ENCODE results near the gene CFAP45. TPM values are rescaled to one million over a fixed set of nuclear protein-coding genes. Genes with fewer than 3 reads are reported as not detected.
"Not testable (repeated sequence)": the region's sequence is repeated elsewhere in the genome, so short reads cannot be mapped to it uniquely, and the experiment has no call there.

The CFAP45 gene
- total RNA-seq, 1 donor from 2014 or later, result 1.5 TPM

DNA sequence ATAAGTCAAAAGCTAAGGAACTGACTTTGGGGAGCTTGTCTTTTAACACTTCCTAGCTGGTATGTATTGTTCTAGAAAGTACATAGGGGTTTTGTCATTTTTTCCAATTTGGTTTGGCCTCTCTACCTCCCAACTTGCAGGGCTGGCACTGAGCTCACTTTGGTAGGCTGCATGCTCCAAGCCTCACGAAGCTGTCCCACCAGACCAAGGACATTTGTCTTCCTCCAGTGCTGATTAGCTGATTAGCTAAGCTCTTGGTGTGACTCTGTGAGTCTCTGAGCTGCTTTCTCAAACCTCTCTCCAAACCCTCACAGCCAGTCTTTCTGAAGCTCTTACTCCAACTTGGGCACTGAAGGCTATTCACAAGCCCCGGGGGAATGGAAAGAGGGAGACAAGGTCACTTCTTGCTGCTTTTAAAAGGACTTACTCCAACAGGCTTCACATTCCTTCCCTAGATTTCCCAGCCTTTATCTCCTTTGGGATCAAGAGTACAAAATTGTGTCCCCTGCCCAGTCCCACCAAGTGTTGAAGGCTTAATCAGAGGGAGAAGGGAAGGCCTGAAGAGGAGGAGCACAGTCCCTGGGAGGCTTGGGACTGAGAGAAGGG, 893 bp upstream of the CFAP45 start:
- peaks cover 4% of the 10 kb centered on the region for H3K27me3 Mint-ChIP-seq (ENCODE audit: low read depth)
- no peaks in the 10 kb centered on the region for H3K36me3 Mint-ChIP-seq (ENCODE audit: low read depth)
- no peak overlapping the region for H3K27ac Mint-ChIP-seq
- intact Hi-C loops (cut with micrococcal nuclease), result no loop called here
- H3K4me1 Mint-ChIP-seq (ENCODE audit: low read depth), result peaks cover 4% of the 10 kb centered on the region
- no peak for DNase-seq (ENCODE audit: low spot score)
- no peak overlapping the region for H3K4me3 Mint-ChIP-seq (ENCODE audit: low read depth)
- peaks cover 5% of the 10 kb centered on the region for H3K9me3 Mint-ChIP-seq

DNA sequence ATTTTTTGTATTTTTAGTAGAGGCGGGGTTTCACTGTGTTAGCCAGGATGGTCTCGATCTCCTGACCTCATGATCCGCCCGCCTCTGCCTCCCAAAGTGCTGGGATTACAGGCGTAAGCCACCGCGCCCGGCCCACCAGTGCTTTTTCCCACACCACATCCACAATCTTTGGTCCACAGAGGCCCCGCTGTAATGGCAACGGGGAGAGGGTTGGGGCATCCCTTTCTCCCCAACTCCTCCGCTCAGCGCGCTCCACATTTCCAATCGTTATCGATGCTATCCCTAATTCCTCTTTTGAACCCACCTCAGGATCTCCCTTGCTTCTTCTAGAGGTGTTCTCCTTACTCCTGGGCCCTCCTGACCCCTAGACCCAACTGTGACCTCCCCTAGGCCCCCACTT, 331 bp downstream of the CFAP45 start:
- H3K4me3 Mint-ChIP-seq (ENCODE audit: low read depth); H3K9me3 Mint-ChIP-seq; H3K27ac Mint-ChIP-seq; intact Hi-C loops (cut with micrococcal nuclease); H3K36me3 Mint-ChIP-seq (ENCODE audit: low read depth); H3K27me3 Mint-ChIP-seq (ENCODE audit: low read depth); H3K4me1 Mint-ChIP-seq (ENCODE audit: low read depth); DNase-seq (ENCODE audit: low spot score): not testable (repeated sequence)

DNA sequence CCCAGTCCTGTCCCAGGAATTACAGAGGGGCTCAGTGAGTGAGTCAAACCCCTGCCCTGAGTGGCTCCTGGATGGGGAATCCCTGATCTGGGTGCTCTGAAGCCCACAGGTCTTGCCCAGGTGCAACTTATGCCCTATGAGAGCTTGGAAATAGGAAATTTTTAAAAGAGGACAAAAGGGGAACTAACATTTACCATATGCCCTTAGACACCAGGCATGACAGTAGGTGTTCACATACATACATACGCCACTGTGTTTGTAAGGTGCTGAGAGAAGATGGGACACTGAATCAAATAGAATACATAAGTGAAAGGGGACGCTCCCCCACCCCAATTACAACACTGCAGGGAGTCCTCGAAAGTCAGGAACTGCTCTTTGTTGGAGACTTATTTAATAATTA, 1.4 kb downstream of the CFAP45 start:
- no peak for DNase-seq (ENCODE audit: low spot score)
- peaks cover 1% of the 10 kb centered on the region for H3K9me3 Mint-ChIP-seq
- peaks cover 11% of the 10 kb centered on the region for H3K27me3 Mint-ChIP-seq (ENCODE audit: low read depth)
- intact Hi-C loops (cut with micrococcal nuclease), result no loop called here
- H3K4me3 Mint-ChIP-seq (ENCODE audit: low read depth), result no peak overlapping the region
- no peak overlapping the region for H3K27ac Mint-ChIP-seq
- peaks cover 4% of the 10 kb centered on the region for H3K4me1 Mint-ChIP-seq (ENCODE audit: low read depth)
- no peaks in the 10 kb centered on the region for H3K36me3 Mint-ChIP-seq (ENCODE audit: low read depth)

DNA sequence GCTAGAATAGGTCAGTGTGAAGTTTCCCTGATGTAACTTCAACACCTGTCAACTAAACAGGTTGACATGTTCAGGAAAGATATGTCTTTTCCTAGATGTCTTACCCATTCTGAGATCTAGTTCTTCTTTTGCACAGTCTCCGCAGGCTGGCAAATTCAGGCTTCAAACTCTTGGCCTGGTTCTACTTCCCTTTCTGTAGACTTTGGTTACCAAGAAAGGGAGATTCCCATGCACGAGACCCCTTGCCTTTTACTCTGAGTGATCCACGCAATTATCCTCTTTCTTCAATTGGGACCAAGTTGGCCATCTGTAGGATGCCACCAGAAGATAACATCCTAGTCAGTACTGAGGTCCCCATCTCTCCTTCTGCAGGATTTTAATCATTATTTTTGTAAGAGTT, 2.0 kb downstream of the CFAP45 start:
- no peaks in the 10 kb centered on the region for H3K9me3 Mint-ChIP-seq

DNA sequence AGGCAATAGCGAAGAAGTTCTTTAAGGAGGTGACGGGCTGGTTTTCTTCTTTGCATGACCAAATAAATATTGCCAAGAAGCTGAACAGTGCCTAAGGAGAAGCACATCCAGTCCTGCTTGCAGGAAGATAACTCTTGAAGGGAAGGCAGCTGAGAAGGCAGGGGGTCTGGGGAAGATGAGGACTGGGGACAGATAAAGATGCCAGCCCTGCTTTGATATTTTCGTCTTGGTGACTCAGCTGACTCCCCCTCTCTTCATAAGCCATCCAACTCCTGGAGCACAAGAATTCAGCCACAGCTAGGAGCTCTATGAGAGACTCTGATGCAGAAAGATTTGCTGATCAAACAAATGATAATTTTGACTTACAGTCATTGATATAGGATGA, 3.4 kb downstream of the CFAP45 start:
- intact Hi-C loops (cut with micrococcal nuclease), result no loop called here
- H3K27ac Mint-ChIP-seq, result no peak overlapping the region
- no peak overlapping the region for H3K4me3 Mint-ChIP-seq (ENCODE audit: low read depth)

More for the DNA sequence above, 2.0 kb downstream of the CFAP45 start:
- H3K27ac Mint-ChIP-seq, result no peak overlapping the region
- intact Hi-C loops (cut with micrococcal nuclease), result no loop called here
- H3K4me3 Mint-ChIP-seq (ENCODE audit: low read depth), result no peak overlapping the region
- peaks cover 4% of the 10 kb centered on the region for H3K4me1 Mint-ChIP-seq (ENCODE audit: low read depth)
- no peaks in the 10 kb centered on the region for H3K36me3 Mint-ChIP-seq (ENCODE audit: low read depth)
- peaks cover 15% of the 10 kb centered on the region for H3K27me3 Mint-ChIP-seq (ENCODE audit: low read depth)
- DNase-seq (ENCODE audit: low spot score), result no peak

DNA sequence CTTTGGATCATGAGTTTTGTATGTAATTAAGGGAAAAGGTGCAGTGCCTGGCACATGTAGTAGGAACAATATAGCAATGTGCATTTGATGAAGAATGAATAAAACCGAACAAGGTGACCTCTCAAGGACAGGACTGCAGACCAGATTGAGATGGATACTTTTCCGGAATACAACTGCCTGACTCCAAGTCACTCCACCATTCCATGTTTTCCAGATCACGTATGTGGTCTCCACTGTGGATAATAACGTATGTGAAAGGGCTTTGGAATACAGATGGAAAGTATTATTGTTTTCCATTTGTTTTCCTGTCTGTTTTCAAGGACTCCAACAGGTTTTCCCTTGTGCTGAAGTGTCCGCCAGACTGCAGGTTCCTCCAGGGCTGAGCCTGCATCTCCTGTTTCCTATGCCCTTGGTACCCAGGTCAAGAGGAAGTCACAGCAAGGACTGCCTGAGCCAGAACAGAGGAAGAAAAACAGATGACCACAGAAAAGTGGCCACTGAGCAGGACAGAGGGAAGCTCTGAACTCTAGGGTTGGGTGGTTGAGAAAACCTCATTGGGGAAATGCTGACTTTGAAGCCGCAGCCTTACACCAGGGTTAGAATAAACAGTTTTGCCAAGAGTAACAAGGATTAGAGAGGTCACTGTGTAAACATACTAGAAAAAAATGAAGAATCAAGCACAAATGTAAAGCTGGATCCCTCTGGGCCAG, 4.0 kb downstream of the CFAP45 start:
- DNase-seq (ENCODE audit: low spot score), result no peak
- intact Hi-C loops (cut with micrococcal nuclease), result no loop called here
- Mint-ChIP-seq H3K27me3 (ENCODE audit: low read depth) (peaks cover 15% of the 10 kb centered on the region), H3K27ac (no peak overlapping the region), H3K4me3 (ENCODE audit: low read depth) (no peak overlapping the region), H3K4me1 (ENCODE audit: low read depth) (peaks cover 8% of the 10 kb centered on the region), H3K9me3 (no peaks in the 10 kb centered on the region), H3K36me3 (ENCODE audit: low read depth) (no peaks in the 10 kb centered on the region)

More for the DNA sequence above, 3.4 kb downstream of the CFAP45 start:
- no peaks in the 10 kb centered on the region for H3K36me3 Mint-ChIP-seq (ENCODE audit: low read depth)
- H3K9me3 Mint-ChIP-seq, result no peaks in the 10 kb centered on the region
- peaks cover 15% of the 10 kb centered on the region for H3K27me3 Mint-ChIP-seq (ENCODE audit: low read depth)
- H3K4me1 Mint-ChIP-seq (ENCODE audit: low read depth), result peaks cover 6% of the 10 kb centered on the region
- DNase-seq (ENCODE audit: low spot score), result no peak

DNA sequence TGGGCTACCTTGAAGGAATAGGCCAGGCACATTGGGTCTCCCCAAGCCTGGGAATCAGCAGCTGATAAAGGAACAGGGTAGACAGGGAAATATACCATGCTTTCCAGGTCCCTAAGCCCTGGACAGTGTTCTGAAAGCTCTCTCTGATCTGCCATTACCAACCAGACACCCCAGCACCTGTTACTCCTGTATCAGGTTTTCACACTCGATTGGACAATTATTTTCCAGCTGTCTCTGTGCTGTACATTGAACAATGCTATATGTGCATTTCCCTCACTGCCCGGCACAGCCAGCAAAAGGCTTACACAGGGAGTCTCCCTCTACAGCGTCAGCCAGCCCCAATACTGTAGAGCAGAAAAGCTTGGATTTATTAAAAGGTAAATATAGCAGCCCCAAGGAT, 4.7 kb downstream of the CFAP45 start:
- Mint-ChIP-seq H3K36me3 (ENCODE audit: low read depth) (no peaks in the 10 kb centered on the region), H3K27ac (no peak overlapping the region), H3K4me3 (ENCODE audit: low read depth) (no peak overlapping the region), H3K4me1 (ENCODE audit: low read depth) (peaks cover 7% of the 10 kb centered on the region), H3K27me3 (ENCODE audit: low read depth) (peaks cover 15% of the 10 kb centered on the region), H3K9me3 (no peaks in the 10 kb centered on the region)
- no peak for DNase-seq (ENCODE audit: low spot score)
- intact Hi-C loops (cut with micrococcal nuclease), result no loop called here

DNA sequence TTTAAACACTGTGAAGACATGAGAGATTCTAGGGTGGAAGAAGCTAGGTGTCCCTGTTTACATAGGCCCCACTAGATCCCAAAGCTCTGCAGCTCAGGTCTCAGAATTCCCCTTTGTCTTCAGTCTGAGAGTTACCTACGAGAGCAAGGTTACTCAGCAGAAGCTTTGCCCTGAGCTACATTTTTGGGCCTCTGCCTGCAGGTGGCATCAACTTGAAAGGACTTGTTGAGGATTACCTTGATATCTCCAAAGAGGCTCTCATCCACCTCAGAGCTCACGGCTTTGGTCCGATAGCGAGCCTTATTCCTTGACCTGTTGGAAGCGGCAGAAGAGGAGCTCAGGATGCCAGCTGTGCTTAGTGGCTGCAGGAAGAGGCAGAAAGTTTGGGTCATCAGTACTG, 7.0 kb downstream of the CFAP45 start:
- Mint-ChIP-seq H3K27ac (no peak overlapping the region), H3K27me3 (ENCODE audit: low read depth) (peaks cover 15% of the 10 kb centered on the region), H3K4me1 (ENCODE audit: low read depth) (peaks cover 11% of the 10 kb centered on the region), H3K36me3 (ENCODE audit: low read depth) (no peaks in the 10 kb centered on the region), H3K4me3 (ENCODE audit: low read depth) (no peak overlapping the region), H3K9me3 (no peaks in the 10 kb centered on the region)
- intact Hi-C loops (cut with micrococcal nuclease), result loop anchor here (5.0 kb wide), 1 partner anchor 41 kb away; no protein-coding TSS in a partner anchor
- no peak for DNase-seq (ENCODE audit: low spot score)

DNA sequence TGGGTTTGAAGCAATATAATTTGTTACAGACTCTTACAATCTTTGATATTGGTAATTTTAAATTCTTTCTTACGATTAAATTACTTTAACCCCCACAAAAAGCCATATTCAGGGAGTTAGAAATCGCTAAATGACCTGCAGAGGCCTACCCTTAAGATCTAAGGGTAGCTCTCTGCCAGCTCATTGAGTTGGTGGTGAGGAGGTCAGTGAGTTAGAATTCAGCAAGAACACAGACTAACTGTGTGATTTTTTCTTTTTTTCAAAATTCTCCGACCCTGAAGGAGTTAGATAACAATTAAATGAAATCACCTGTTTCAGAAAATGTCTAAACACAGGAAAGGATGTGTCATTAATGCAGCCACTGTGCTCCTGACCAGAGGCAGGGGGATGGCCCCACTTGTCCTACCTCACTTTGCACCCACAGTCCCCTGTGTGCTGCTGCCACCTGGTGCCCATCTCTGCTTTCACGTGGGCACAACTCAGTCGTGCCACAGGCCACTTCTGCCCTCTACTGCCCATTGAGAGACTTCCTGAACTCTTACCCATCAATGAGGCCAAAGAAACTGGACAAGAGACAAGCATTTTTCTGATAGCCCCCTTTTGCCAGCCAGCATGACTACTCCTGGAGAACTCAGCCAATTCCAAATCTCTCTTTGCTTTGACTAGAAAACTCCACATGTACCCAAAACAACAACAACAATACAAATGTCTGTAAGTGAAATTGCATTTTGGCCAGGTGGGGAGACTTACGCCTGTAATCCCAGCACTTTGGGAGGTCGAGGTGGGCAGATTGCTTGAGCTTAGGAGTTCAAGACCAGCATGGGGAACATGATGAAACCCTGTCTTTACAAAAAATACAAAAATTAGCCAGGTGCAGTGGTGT, 8.4 kb downstream of the CFAP45 start:
- Mint-ChIP-seq H3K36me3 (ENCODE audit: low read depth) (no peaks in the 10 kb centered on the region), H3K27me3 (ENCODE audit: low read depth) (peaks cover 15% of the 10 kb centered on the region), H3K4me3 (ENCODE audit: low read depth) (no peak overlapping the region), H3K4me1 (ENCODE audit: low read depth) (peaks cover 11% of the 10 kb centered on the region), H3K9me3 (no peaks in the 10 kb centered on the region), H3K27ac (no peak overlapping the region)
- intact Hi-C loops (cut with micrococcal nuclease), result loop anchor here (1.0 to 5.0 kb wide), 4 partner anchors 39 to 111 kb away; partner anchors contain the start of gene DUSP23
- DNase-seq (ENCODE audit: low spot score), result peak; percentile 47

DNA sequence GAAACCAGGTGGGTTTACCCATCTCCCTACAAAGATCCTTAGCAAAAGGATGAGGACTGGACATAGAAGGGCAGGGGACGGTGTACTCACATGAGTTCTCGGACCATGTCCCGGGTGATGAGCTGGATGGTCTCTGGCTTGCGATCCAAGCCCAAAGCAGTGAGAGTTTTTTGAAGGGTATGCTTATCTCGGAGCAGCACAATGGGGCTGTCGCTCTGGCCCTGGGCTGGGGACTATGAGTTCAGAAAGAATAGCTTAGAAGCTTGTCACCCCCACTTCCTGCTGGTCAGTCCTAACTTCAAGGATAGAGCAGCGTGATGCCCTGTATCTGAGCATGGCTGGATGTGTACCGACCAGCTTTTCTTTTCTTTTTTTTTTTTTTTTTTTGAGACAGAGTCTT, 9.6 kb downstream of the CFAP45 start:
- DNase-seq (ENCODE audit: low spot score), result no peak
- H3K36me3 Mint-ChIP-seq (ENCODE audit: low read depth), result no peaks in the 10 kb centered on the region
- H3K27ac Mint-ChIP-seq, result no peak overlapping the region
- H3K4me1 Mint-ChIP-seq (ENCODE audit: low read depth), result peaks cover 11% of the 10 kb centered on the region
- intact Hi-C loops (cut with micrococcal nuclease), result loop anchor here (2.0 to 5.0 kb wide), 2 partner anchors 38 to 62 kb away; no protein-coding TSS in a partner anchor
- peaks cover 9% of the 10 kb centered on the region for H3K27me3 Mint-ChIP-seq (ENCODE audit: low read depth)
- no peaks in the 10 kb centered on the region for H3K9me3 Mint-ChIP-seq
- no peak overlapping the region for H3K4me3 Mint-ChIP-seq (ENCODE audit: low read depth)

DNA sequence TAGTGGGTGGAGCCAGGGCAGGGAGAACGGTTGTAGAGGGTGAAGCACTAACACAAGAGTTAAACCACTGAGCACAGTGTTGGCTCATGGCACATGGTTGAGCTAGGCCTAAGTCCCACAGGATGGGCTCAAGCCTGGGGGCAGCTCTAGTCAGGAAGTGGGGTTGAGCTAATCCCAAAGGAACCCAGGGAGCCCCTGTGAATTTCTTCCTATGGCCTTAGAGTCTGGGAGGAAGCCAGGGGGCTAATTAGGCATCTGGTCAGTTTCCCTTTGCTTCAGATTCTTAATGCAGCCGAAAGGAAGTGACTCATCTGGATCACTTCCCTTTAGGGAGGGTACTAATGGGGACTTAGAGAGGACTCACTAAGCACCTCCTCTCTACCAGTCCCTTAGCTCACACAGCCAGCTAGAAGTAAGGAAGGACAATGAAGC, 10.1 kb downstream of the CFAP45 start:
- no peak for DNase-seq (ENCODE audit: low spot score)
- Mint-ChIP-seq H3K4me1 (ENCODE audit: low read depth) (peaks cover 11% of the 10 kb centered on the region), H3K9me3 (no peaks in the 10 kb centered on the region), H3K4me3 (ENCODE audit: low read depth) (no peak overlapping the region), H3K36me3 (ENCODE audit: low read depth) (no peaks in the 10 kb centered on the region), H3K27me3 (ENCODE audit: low read depth) (peaks cover 6% of the 10 kb centered on the region), H3K27ac (no peak overlapping the region)
- intact Hi-C loops (cut with micrococcal nuclease), result loop anchor here (2.0 to 5.0 kb wide), 2 partner anchors 38 to 61 kb away; no protein-coding TSS in a partner anchor

DNA sequence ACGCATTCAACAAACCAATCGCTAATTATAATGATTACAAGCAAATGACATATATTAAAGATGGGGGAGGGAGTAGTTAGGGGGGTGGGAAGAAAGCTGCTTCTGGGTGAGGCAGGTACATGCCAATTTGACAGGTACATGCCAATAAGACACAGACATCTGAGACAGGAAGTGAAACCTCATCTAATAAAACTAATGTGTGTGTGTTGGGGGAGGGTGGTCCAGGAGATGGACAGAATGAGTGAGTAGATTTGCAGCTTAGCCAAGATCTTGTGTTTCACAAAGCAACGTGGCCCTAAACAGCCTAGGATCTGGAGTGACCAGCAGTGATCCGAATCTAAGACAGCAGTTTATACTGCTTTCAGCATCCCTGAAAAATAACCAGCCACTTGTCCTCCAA, 10.8 kb downstream of the CFAP45 start:
- Mint-ChIP-seq H3K4me1 (ENCODE audit: low read depth) (peaks cover 11% of the 10 kb centered on the region), H3K27ac (no peak overlapping the region), H3K27me3 (ENCODE audit: low read depth) (peaks cover 4% of the 10 kb centered on the region), H3K36me3 (ENCODE audit: low read depth) (no peaks in the 10 kb centered on the region), H3K4me3 (ENCODE audit: low read depth) (no peak overlapping the region), H3K9me3 (no peaks in the 10 kb centered on the region)
- DNase-seq (ENCODE audit: low spot score), result no peak
- intact Hi-C loops (cut with micrococcal nuclease), result no loop called here

Measured in activated T-helper 2 cell treated with anti-CD3 and anti-CD28 coated beads, Interferon-gamma antibody, Interleukin-2, Interleukin-4, amounts not matched to agents 10 μg/mL and 5 μg/mL and 100 μg/mL, durations not matched to agents 14 hours and 24 hours and 36 hours (primary cell).